HepG2 (cell line): ENCODE results near the gene GMEB2. TPM values are rescaled to one million over a fixed set of nuclear protein-coding genes. Genes with fewer than 3 reads are reported as not detected.

Experiments used
- ATAC-seq: fragments of 200-7000 bp; cut with Tn5 transposase; 3 replicates; pipeline ENCODE4 v1.9.1; 2020; ENCODE audit warnings: mild to moderate bottlenecking, moderate library complexity
- BruUV-seq: library from RNA; stranded (reverse); fragments of 400-500 nt; replicated peaks from 2 replicates; lab custom pipeline; 2021; lab: Mats Ljungman, UMichigan
- CTCF ChIA-PET: fragments of 300-600 bp; formaldehyde crosslinking; extraction: SDS; loops from one replicate; lab custom pipeline; 2021; ENCODE audit warnings: low total read pairs, inconsistent platforms, low intra/inter-chr PET ratio; lab: Yijun Ruan, JAX
- POLR2A ChIA-PET: fragments of 350-600 bp; sonication (Branson Sonifier 250); formaldehyde crosslinking; loops from one replicate; lab custom pipeline; 2020; ENCODE audit warnings: antibody characterized with exemption, inconsistent platforms; lab: Yijun Ruan, JAX
- DNase-seq: peaks from one replicate; pipeline ENCODE4 v3.0.0-alpha.2; 2015; ENCODE audit warnings: low spot score
- FAIRE-seq: peaks from 3 replicates; lab custom pipeline; 2011; peaks lifted over from hg19 to GRCh38; lab: Jason Lieb, UNC
- H2AFZ ChIP-seq: one replicate; pipeline ENCODE4 v1.6.1; 2011; ENCODE audit warnings: low read length, inconsistent platforms
- H3K27ac ChIP-seq: fragments of 300-600 bp; 3 replicates; pipeline ENCODE4 v1.8.0; 2011; ENCODE audit warnings: mixed run types, mild to moderate bottlenecking, mixed read lengths, low read length, inconsistent platforms; ENCODE audit not compliant: insufficient read depth; ENCODE audit errors: extremely low read length
- H3K27me3 ChIP-seq, 2 experiments: fragments of 200-600 bp in 1 of 2; 2 replicates in 1 of 2; 3 replicates in 1 of 2; pipeline versions ENCODE4 v1.6.0 to v1.8.0; 2011; ENCODE audit warnings: low read length in 2 of 2, mild to moderate bottlenecking in 2 of 2, moderate library complexity in 2 of 2, inconsistent platforms in 1 of 2; ENCODE audit not compliant: insufficient read depth in 2 of 2, control insufficient read depth in 1 of 2
- H3K36me3 ChIP-seq, 2 experiments: fragments of 200-600 bp in 1 of 2; replicated peaks in 1 of 2; 2 replicates in 1 of 2; 3 replicates in 1 of 2; pipeline versions ENCODE4 v1.5.1 to v1.8.0; 2011; ENCODE audit warnings: low read length in 2 of 2, inconsistent platforms in 1 of 2; ENCODE audit not compliant: insufficient read depth in 2 of 2, control insufficient read depth in 1 of 2
- H3K4me1 ChIP-seq: 2 replicates; pipeline ENCODE4 v1.5.1; 2012; ENCODE audit warnings: low read length, inconsistent platforms; ENCODE audit not compliant: insufficient read depth
- H3K4me2 ChIP-seq: 2 replicates; pipeline ENCODE4 v1.6.0; 2011; ENCODE audit warnings: low read depth, low read length, inconsistent platforms
- H3K4me3 ChIP-seq, 3 experiments: fragments of 200-600 bp in 1 of 3; sonication (generic), shearing (Covaris generic) in 1 of 3; replicated peaks in 1 of 3; 2 replicates each; pipeline ENCODE4 v1.5.1; 2011 to 2016; ENCODE audit warnings: low read length in 3 of 3, inconsistent platforms in 2 of 3, low read depth in 2 of 3, mild to moderate bottlenecking in 2 of 3, control low read depth in 1 of 3, mixed read lengths in 1 of 3; ENCODE audit not compliant: insufficient read depth in 1 of 3
- H3K79me2 ChIP-seq: one replicate; pipeline ENCODE4 v1.6.1; 2011; ENCODE audit warnings: low read length, inconsistent platforms; ENCODE audit not compliant: insufficient read depth
- H3K9ac ChIP-seq: 2 replicates; pipeline ENCODE4 v1.6.0; 2011; ENCODE audit warnings: mild to moderate bottlenecking, low read depth, low read length, inconsistent platforms; ENCODE audit not compliant: insufficient read depth
- H3K9me3 ChIP-seq: 2 replicates; pipeline ENCODE4 v1.5.1; 2012; ENCODE audit warnings: mild to moderate bottlenecking, low read length
- H4K20me1 ChIP-seq: 2 replicates; pipeline ENCODE4 v1.6.0; 2011; ENCODE audit warnings: inconsistent platforms, mild to moderate bottlenecking, low read length, moderate library complexity; ENCODE audit not compliant: insufficient read depth
- KIAA2018 ChIP-seq: sonication (generic); formaldehyde crosslinking; IDR thresholded peaks from 2 replicates; pipeline ENCODE4 v1.5.0; 2020; ENCODE audit warnings: mild to moderate bottlenecking, missing genetic modification reagents, borderline replicate concordance
- RBM22 ChIP-seq: fragments of 200-400 bp; formaldehyde crosslinking; optimal IDR thresholded peaks from 2 replicates; pipeline ENCODE3; 2017; ENCODE audit warnings: mild to moderate bottlenecking, low read length, moderate library complexity
- WGBS: methylation state at CpG from one replicate; pipeline ENCODE4 v1.1.6; 2017; ENCODE audit warnings: low lambda C conversion rate; 5-methylcytosine and 5-hydroxymethylcytosine counted together
- in situ Hi-C: cut with HindIII; loops from 2 replicates; pipeline ENCODE4 v1.10.0; 2017; ENCODE audit warnings: low pct_unique_long_range_greater_than_20kb; ENCODE audit not compliant: extremely low pct_ligation_motif_present
- intact Hi-C: fragments of 100-400 bp; cut with micrococcal nuclease; formaldehyde crosslinking; loops from one replicate; pipeline ENCODE4 v1.10.0; 2022; ENCODE audit not compliant: unreplicated experiment
- polyA plus RNA-seq, 8 experiments: library from polyadenylated mRNA; depleted of rRNA in 3 of 8; stranded (reverse) in 7 of 8; unstranded in 1 of 8; fragments of >200 nt; fragmentation: Illumina TruSeq in 4 of 8; extraction: Trizol in 4 of 8; gene quantifications; 2 replicates each; pipeline versions ENCODE4 v1.2.1 to v1.2.3, GENCODE V29; 2011 to 2016; ENCODE audit warnings: low read depth in 4 of 8, missing spikeins in 1 of 8, mixed read lengths in 1 of 8; ENCODE audit not compliant: insufficient read depth in 1 of 8
- total RNA-seq, 5 experiments: library from RNA; depleted of rRNA; stranded (reverse); fragments of >200 nt; fragmentation: Illumina TruSeq; extraction: Trizol; gene quantifications; 2 replicates each; pipeline ENCODE4 v1.2.3, GENCODE V29; 2016; ENCODE audit warnings: low read depth in 1 of 5

GMEB2 gene
- total and polyA plus RNA-seq, 2 of the 13 experiments (the other 11 are each of a cell fraction or from before 2014, with no cell fraction given) = 10.6 to 12.4 TPM

GRCh38 chr20:63587256-63587655 is 39.6 kb downstream of the GMEB2 start:
- in situ Hi-C loops = no loop called here
- H3K4me1 ChIP-seq = peaks cover 32% of the 10 kb centered on the region
- no peak for DNase-seq
- no peak overlapping the region for H3K9ac ChIP-seq
- ATAC-seq = no peak
- peaks cover 10 to 15% of the 10 kb centered on the region in 2 experiments; a peak in 4 of 5 replicates for H3K36me3 ChIP-seq
- no peaks in the 10 kb centered on the region for H3K9me3 ChIP-seq
- H3K27ac ChIP-seq = no peak overlapping the region
- WGBS = 96% methylated on average over 12 of the region's 12 CpGs
- no peak overlapping the region for H2AFZ ChIP-seq
- peaks cover 0 to 6% of the 10 kb centered on the region in 2 experiments; a peak in 2 of 5 replicates for H3K27me3 ChIP-seq
- H3K4me2 ChIP-seq = no peak overlapping the region
- H4K20me1 ChIP-seq = no peaks in the 10 kb centered on the region
- H3K4me3 ChIP-seq = no peak overlapping the region
- no TSS peak for BruUV-seq
- TF ChIP-seq KIAA2018 (CRISPR knock-in tag) (no peak), RBM22 (peak; percentile 57)
- ChIA-PET POLR2A (interaction anchor here (1.3 kb wide), 1 partner anchor 13 kb away, joined by 4 read pairs; the partner anchor contains the start of gene HELZ2), CTCF (no interaction called here)
- intact Hi-C loops = no loop called here
- no peaks in the 10 kb centered on the region for H3K79me2 ChIP-seq
- FAIRE-seq = no peak
